GM13977 (cell line): ENCODE results near the gene PCTP.

ENCODE experiments used
- DNase-seq: peaks from one replicate; pipeline ENCODE4 v3.0.0; 2012; ENCODE audit warnings: low spot score
- in situ Hi-C: fragments of 300-500 bp; cut with MboI; formaldehyde crosslinking; loops from one replicate; pipeline ENCODE4 v1.12.0; 2022; ENCODE audit warnings: low sequenced_read_pairs, low pct_unique_long_range_greater_than_20kb, mixed read lengths, inconsistent platforms; ENCODE audit not compliant: unreplicated experiment
- TF ChIP-seq, protein P1 (sequence below): IDR thresholded peaks from 2 replicates; pipeline ENCODE4 v1.5.1; 2012; ENCODE audit warnings: mild to moderate bottlenecking, control low read depth; ENCODE audit not compliant: insufficient read depth; ENCODE audit errors: extremely low read depth, missing control alignments

Gene PCTP

GRCh38 chr17:55817397-55817709, 66.5 kb downstream of the PCTP start:
- in situ Hi-C loops = no loop called here
- DNase-seq = no peak
- TF ChIP-seq, protein P1, sequence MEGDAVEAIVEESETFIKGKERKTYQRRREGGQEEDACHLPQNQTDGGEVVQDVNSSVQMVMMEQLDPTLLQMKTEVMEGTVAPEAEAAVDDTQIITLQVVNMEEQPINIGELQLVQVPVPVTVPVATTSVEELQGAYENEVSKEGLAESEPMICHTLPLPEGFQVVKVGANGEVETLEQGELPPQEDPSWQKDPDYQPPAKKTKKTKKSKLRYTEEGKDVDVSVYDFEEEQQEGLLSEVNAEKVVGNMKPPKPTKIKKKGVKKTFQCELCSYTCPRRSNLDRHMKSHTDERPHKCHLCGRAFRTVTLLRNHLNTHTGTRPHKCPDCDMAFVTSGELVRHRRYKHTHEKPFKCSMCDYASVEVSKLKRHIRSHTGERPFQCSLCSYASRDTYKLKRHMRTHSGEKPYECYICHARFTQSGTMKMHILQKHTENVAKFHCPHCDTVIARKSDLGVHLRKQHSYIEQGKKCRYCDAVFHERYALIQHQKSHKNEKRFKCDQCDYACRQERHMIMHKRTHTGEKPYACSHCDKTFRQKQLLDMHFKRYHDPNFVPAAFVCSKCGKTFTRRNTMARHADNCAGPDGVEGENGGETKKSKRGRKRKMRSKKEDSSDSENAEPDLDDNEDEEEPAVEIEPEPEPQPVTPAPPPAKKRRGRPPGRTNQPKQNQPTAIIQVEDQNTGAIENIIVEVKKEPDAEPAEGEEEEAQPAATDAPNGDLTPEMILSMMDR = no peak

DNA sequence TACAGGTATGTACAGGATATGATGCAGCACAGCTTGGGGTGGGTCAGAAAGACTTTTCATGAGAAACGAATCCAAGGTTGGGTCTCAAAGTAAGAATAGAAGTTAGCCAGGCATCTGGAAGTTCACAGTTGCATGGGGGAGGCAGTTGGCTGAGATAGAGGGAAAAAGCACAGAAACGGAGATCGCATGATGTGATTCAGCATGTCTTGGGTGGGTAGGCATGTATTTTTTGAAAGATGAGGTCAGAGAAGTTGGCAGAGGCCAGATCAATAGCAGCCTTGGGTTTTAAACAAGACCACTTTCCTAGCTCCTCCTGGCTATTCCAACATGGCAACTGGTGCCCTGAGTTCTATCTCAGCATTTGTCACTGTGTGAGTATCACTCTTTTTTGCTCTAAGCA, 67.2 kb downstream of the PCTP start:
- no peak for DNase-seq
- in situ Hi-C loops = no loop called here
- TF ChIP-seq, protein P1 = no peak

- no peak for DNase-seq
- TF ChIP-seq, protein P1 = no peak
- in situ Hi-C loops = no loop called here
Observed at GRCh38 chr17:55818451-55819375, 67.9 kb downstream of the PCTP start.

GRCh38 chr17:55820675-55821074, 69.8 kb downstream of the PCTP start:
- TF ChIP-seq, protein P1 = no peak
- DNase-seq = no peak
- in situ Hi-C loops = no loop called here

GRCh38 chr17:55822028-55822427, 71.2 kb downstream of the PCTP start:
- no peak for DNase-seq
- in situ Hi-C loops = no loop called here
- TF ChIP-seq, protein P1 = no peak

GRCh38 chr17:55825213-55825612, 74.4 kb downstream of the PCTP start:
- TF ChIP-seq, protein P1 = peak; percentile 37
- in situ Hi-C loops = no loop called here
- no peak for DNase-seq
